Endothelial cell of umbilical vein (primary cell): ENCODE measurements around the gene YBX3. TPM values are rescaled to one million over a fixed set of nuclear protein-coding genes. Genes with fewer than 3 reads are reported as not detected.
A peak's percentile ranks its signal among the peaks of the same experiment; 100 is the strongest.

ENCODE experiments used
- BruUV-seq: library from RNA; stranded (reverse); fragments of 400-500 nt; replicated peaks from 2 replicates; lab custom pipeline; 2021; lab: Mats Ljungman, UMichigan
- CTCF ChIA-PET: fragments of 300-600, 350-600 bp; sonication (Branson Sonifier 250); formaldehyde crosslinking; loops from one replicate; lab custom pipeline; 2021; ENCODE audit warnings: antibody characterized with exemption, inconsistent platforms; lab: Charles Lee
- POLR2A ChIA-PET: fragments of 300-600, 350-600 bp; sonication (Branson Sonifier 250); formaldehyde crosslinking; loops from one replicate; lab custom pipeline; 2021; ENCODE audit warnings: antibody characterized with exemption, inconsistent platforms; lab: Charles Lee
- DNase-seq: peaks from one replicate; pipeline ENCODE4 v3.0.0-alpha.2; 2011; ENCODE audit warnings: low read depth, low spot score
- FAIRE-seq: peaks from 2 replicates; lab custom pipeline; 2011; peaks lifted over from hg19 to GRCh38; lab: Jason Lieb, UNC
- H2AFZ ChIP-seq: 2 replicates; pipeline ENCODE4 v1.6.0; 2012; ENCODE audit warnings: low read depth, low read length, control low read depth, inconsistent platforms
- H3K27ac ChIP-seq: 2 replicates; pipeline ENCODE4 v1.5.1; 2011; ENCODE audit warnings: low read depth, mild to moderate bottlenecking, control low read depth, low read length, moderate library complexity; ENCODE audit not compliant: insufficient read depth
- H3K27me3 ChIP-seq, 2 experiments: 2 replicates each; pipeline versions ENCODE4 v1.6.0 to v1.6.1; 2011; ENCODE audit warnings: low read length in 2 of 2, mixed read lengths in 1 of 2; ENCODE audit not compliant: control insufficient read depth in 2 of 2, insufficient read depth in 2 of 2
- H3K36me3 ChIP-seq, 2 experiments: 2 replicates in 1 of 2; 3 replicates in 1 of 2; pipeline ENCODE4 v1.5.1; 2011; ENCODE audit warnings: low read length in 2 of 2, mild to moderate bottlenecking in 1 of 2, moderate library complexity in 1 of 2; ENCODE audit not compliant: control insufficient read depth in 2 of 2, insufficient read depth in 2 of 2; ENCODE audit errors: extremely low read depth in 1 of 2
- H3K4me1 ChIP-seq: 3 replicates; pipeline ENCODE4 v1.5.1; 2011; ENCODE audit warnings: mild to moderate bottlenecking, low read length; ENCODE audit not compliant: control insufficient read depth, insufficient read depth; ENCODE audit errors: extremely low read depth
- H3K4me2 ChIP-seq: 2 replicates; pipeline ENCODE4 v1.6.1; 2011; ENCODE audit warnings: low read length, control low read depth, mixed read lengths; ENCODE audit not compliant: insufficient read depth
- H3K4me3 ChIP-seq, 3 experiments: fragments of 200-600 bp in 1 of 3; sonication (generic), shearing (Covaris generic) in 1 of 3; replicated peaks in 1 of 3; 2 replicates each; pipeline ENCODE4 v1.5.1; 2011 to 2016; ENCODE audit warnings: control low read depth in 3 of 3, low read length in 3 of 3, mild to moderate bottlenecking in 2 of 3, inconsistent platforms in 1 of 3, low read depth in 1 of 3, moderate library complexity in 1 of 3; ENCODE audit not compliant: insufficient read depth in 1 of 3
- H3K79me2 ChIP-seq: 2 replicates; pipeline ENCODE4 v1.6.0; 2012; ENCODE audit warnings: low read length, inconsistent platforms; ENCODE audit not compliant: control insufficient read depth, insufficient read depth
- H3K9ac ChIP-seq: replicated peaks from 2 replicates; pipeline ENCODE3; 2011; ENCODE audit warnings: low read length, control low read depth; ENCODE audit not compliant: insufficient read depth; ENCODE audit errors: extremely low read depth
- H3K9me1 ChIP-seq: replicated peaks from 3 replicates; pipeline ENCODE4 v1.6.0; 2011; ENCODE audit warnings: mild to moderate bottlenecking, low read length; ENCODE audit not compliant: control insufficient read depth, insufficient read depth; ENCODE audit errors: extremely low read depth
- H3K9me3 ChIP-seq: replicated peaks from 2 replicates; pipeline ENCODE4 v1.5.1; 2012; ENCODE audit warnings: low read length, inconsistent platforms; ENCODE audit not compliant: control insufficient read depth, insufficient read depth
- H4K20me1 ChIP-seq: replicated peaks from 2 replicates; pipeline ENCODE3; 2011; ENCODE audit warnings: mild to moderate bottlenecking, low read length; ENCODE audit not compliant: control insufficient read depth, insufficient read depth; ENCODE audit errors: extremely low read depth
- FOS ChIP-seq: IDR thresholded peaks from 2 replicates; pipeline ENCODE4 v1.6.1; 2011; ENCODE audit warnings: mild to moderate bottlenecking, low read length, moderate library complexity, borderline replicate concordance; ENCODE audit not compliant: insufficient read depth
- GATA2 ChIP-seq: IDR thresholded peaks from 2 replicates; pipeline ENCODE4 v1.7.0; 2011; ENCODE audit warnings: low read depth, mild to moderate bottlenecking, moderate library complexity, mixed read lengths, low read length; ENCODE audit not compliant: insufficient read length, insufficient read depth
- JUN ChIP-seq: IDR thresholded peaks from 2 replicates; pipeline ENCODE4 v1.6.1; 2011; ENCODE audit warnings: borderline replicate concordance, low read depth; ENCODE audit not compliant: insufficient read length, insufficient read depth
- POLR2A ChIP-seq: IDR thresholded peaks from 2 replicates; pipeline ENCODE4 v1.6.1; 2012; ENCODE audit warnings: low read depth, mild to moderate bottlenecking, control low read depth, low read length
- POLR2AphosphoS5 ChIP-seq: IDR thresholded peaks from 2 replicates; pipeline ENCODE4 v1.6.1; 2012; ENCODE audit warnings: low read depth, mild to moderate bottlenecking, control low read depth, low read length, moderate library complexity; ENCODE audit not compliant: insufficient read depth
- dilution Hi-C: fragments of 300-500 bp; cut with MboI; formaldehyde crosslinking; loops from one replicate; pipeline ENCODE4 v1.15.0; 2019; ENCODE audit warnings: low sequenced_read_pairs; ENCODE audit not compliant: extremely low pct_ligation_motif_present
- intact Hi-C: fragments of 100-400 bp; cut with micrococcal nuclease; formaldehyde crosslinking; loops from one replicate; pipeline ENCODE4 v1.10.0; 2022
- polyA plus RNA-seq, 4 experiments: library from polyadenylated mRNA; depleted of rRNA in 3 of 4; stranded (reverse) in 3 of 4; unstranded in 1 of 4; fragments of >200 nt; gene quantifications; 2 replicates each; pipeline versions ENCODE4 v1.2.1 to v1.2.3, GENCODE V29; 2011 to 2012; ENCODE audit warnings: missing spikeins in 1 of 4
- total RNA-seq: library from RNA; stranded (reverse); gene quantifications from 2 replicates; pipeline ENCODE4 v1.2.3, GENCODE V29; 2021
- TF ChIP-seq, protein P1 (sequence below): IDR thresholded peaks from 2 replicates; pipeline ENCODE4 v1.6.1; 2011; ENCODE audit not compliant: insufficient read depth, insufficient read length
- TF ChIP-seq, protein P2 (sequence below), 2 donors: IDR thresholded peaks; 1 replicate in 1 of 2; 2 replicates in 1 of 2; pipeline ENCODE4 v1.5.1; 2011; ENCODE audit warnings: low read length in 2 of 2, mild to moderate bottlenecking in 2 of 2, moderate library complexity in 2 of 2, control low read depth in 1 of 2, inconsistent platforms in 1 of 2, low read depth in 1 of 2; ENCODE audit not compliant: insufficient read depth in 1 of 2; ENCODE audit errors: extremely low read depth in 1 of 2

YBX3 gene
- total and polyA plus RNA-seq, 2 donors (not counting 3 experiments of a cell fraction or from before 2014, with no cell fraction given) = 137 to 441 TPM

DNA sequence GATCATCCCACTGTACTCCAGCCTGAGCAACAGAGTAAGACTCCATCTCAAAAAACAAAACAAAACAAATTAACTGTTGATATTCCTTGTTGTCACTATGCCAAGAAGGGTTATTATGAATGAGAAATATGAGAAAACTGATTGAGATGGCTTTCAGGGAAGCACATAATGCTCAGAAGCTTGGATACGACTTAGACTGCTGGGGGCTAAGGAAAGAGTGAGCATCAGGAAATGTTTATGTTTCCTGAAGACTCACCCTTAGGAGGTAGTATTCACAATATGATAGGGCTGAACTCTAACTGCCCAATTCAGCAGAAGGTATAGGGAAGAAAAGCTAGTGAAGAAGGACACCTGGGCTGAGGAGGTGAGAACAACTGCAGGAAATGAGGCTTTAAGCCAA lies 55.5 kb downstream of the YBX3 start:
- H3K4me1 ChIP-seq = peaks cover 41% of the 10 kb centered on the region
- H3K9me1 ChIP-seq = no peaks in the 10 kb centered on the region
- intact Hi-C loops = no loop called here
- DNase-seq (peak; percentile 47), FAIRE-seq (peak; percentile 15)
- no peaks in the 10 kb centered on the region for H3K36me3 ChIP-seq
- peaks cover 67% of the 10 kb centered on the region for H3K79me2 ChIP-seq
- ChIA-PET CTCF (interaction anchor here (0.6 to 2.2 kb wide), 4 partner anchors 8 to 26 kb away, joined by 3 to 9 read pairs (median 4); no protein-coding TSS in a partner anchor), POLR2A (no interaction called here)
- no TSS peak for BruUV-seq
- H3K4me2 ChIP-seq = peak overlapping the region; percentile 39
- H3K4me3 ChIP-seq = no peak overlapping the region
- peak; percentile 25 for TF ChIP-seq FOS
- TF ChIP-seq GATA2 = no peak
- TF ChIP-seq, protein P1, sequence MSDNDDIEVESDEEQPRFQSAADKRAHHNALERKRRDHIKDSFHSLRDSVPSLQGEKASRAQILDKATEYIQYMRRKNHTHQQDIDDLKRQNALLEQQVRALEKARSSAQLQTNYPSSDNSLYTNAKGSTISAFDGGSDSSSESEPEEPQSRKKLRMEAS = no peak
- TF ChIP-seq JUN = peak; percentile 26
- TF ChIP-seq, protein P2, sequence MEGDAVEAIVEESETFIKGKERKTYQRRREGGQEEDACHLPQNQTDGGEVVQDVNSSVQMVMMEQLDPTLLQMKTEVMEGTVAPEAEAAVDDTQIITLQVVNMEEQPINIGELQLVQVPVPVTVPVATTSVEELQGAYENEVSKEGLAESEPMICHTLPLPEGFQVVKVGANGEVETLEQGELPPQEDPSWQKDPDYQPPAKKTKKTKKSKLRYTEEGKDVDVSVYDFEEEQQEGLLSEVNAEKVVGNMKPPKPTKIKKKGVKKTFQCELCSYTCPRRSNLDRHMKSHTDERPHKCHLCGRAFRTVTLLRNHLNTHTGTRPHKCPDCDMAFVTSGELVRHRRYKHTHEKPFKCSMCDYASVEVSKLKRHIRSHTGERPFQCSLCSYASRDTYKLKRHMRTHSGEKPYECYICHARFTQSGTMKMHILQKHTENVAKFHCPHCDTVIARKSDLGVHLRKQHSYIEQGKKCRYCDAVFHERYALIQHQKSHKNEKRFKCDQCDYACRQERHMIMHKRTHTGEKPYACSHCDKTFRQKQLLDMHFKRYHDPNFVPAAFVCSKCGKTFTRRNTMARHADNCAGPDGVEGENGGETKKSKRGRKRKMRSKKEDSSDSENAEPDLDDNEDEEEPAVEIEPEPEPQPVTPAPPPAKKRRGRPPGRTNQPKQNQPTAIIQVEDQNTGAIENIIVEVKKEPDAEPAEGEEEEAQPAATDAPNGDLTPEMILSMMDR (IDR thresholded peaks at IDR 0.05; ENCODE audit: extremely low read depth in 1 of 2, insufficient read depth in 1 of 2, low read depth in 1 of 2, low read length in 2 of 2) = no peak
- TF ChIP-seq POLR2A = no peak
- TF ChIP-seq POLR2AphosphoS5 = no peak
- H3K27me3 ChIP-seq = no peaks in the 10 kb centered on the region
- H2AFZ ChIP-seq = no peak overlapping the region
- peak overlapping the region; percentile 19 for H3K27ac ChIP-seq
- dilution Hi-C loops = no loop called here
- no peak overlapping the region for H3K9ac ChIP-seq
- no peaks in the 10 kb centered on the region for H3K9me3 ChIP-seq
- no peaks in the 10 kb centered on the region for H4K20me1 ChIP-seq
